ENCODE measurements around the gene ARHGAP40.

ARHGAP40 gene

DNA sequence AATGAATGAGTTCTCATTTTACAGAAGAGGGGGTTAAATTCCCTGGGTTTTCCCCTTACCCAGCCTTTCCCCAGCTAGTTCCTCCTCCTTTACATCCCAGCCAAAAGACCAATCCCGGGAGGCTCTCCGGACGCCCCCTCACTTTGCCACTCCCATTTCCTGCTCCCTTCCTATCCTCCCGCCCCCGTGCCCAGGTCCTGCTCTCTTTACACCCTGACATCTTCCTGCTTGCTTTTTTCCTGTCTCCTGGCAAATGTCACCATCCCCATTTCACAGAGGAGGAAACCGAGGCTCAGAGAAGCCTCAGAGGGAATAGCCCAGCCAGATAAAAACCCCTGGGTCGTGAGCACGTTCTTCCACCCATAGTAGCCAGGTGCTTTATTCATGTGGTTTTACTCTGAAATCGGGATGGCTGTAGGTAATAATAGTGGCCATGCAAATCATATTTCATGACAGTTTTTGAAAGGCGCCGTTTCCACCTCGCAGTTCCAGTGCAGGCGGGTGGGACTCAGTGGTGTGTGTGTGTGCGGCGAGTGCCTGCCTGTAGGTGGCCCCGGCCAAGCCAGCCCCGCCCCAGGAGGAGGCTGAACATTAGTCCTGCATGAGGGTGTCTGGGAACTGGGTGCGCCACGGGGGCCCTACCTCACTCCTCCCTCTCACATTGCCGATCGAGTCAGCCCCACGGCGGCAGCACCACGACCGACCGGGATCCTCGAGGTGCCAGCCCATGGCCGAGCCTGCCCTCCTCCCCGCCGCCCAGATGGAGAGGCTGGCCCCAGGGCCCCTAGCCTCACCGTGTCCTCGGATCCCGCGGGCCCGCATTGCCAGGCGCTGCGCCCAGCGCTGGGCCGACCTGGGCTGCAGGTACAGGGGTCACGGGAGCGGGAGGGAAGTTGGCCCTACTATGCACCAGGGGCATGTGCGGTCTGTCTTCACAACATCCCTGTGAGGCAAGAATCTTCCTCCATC, at the start of gene ARHGAP40:
Gene ARHGAP40 (plus strand): TSS at position 594 of the 969 bp plus-strand sequence.
- no peak for DNase-seq (ENCODE audit: low spot score)
- FAIRE-seq, result no peak

DNA sequence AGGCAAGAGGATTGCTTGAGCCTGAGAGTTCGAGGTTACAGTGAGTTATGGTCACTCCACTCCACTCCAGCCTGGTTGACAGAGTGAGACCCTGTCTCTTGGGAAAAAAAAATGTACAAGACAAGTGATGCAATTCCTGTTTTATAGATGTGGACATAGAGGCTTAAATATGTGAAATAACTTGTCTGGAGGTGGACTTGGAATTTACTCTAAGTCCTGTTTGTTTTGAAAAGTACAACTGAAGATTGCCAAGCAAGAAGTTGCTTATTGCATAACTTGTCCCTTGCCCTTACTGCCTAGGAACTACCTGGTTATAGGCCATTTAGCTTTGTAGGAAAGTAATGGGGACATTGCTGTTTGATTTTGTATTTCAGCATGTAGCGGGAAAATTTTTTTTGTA, 46.6 kb upstream of the ARHGAP40 start:
- DNase-seq (ENCODE audit: low spot score) (no peak), FAIRE-seq (no peak)

DNA sequence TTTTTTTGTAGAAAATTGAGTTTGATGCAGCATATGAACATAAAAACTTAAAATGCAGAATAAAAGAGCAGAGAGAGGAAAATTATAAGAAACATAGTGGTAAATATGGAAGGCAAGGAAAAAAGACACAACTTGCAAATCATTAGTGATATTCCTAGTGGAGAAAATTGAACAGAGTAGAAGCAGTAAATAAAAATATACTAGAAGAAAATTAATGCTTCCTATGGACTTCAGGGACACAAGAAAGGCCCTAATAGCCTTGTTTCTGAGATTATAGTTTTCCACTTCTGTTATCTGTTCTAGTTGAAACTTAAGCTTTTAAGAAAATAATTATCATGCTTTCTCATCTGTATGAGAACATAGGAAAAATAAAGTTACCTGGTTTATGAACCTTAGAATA, 46.2 kb upstream of the ARHGAP40 start:
- FAIRE-seq (no peak), DNase-seq (ENCODE audit: low spot score) (no peak)

DNA sequence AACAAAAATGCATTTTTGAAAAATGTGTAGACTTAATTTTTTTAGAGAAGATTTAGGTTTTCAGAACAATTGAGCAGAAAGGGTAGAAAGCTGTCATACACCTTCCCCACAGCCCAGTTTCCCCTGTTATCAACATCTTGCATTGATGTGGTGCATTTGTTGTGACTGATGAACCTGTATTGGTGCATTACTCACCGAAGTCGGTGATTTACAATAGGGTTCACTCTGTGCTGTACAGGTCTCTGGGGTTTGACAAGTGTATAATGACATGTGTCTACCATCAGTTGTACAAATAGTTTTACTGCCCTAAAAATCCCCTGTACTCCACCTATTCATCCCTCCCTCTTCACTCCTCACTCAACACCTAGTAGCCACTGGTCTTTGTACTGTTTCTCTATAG, 44.4 kb upstream of the ARHGAP40 start:
- FAIRE-seq (no peak), DNase-seq (ENCODE audit: low spot score) (no peak)

DNA sequence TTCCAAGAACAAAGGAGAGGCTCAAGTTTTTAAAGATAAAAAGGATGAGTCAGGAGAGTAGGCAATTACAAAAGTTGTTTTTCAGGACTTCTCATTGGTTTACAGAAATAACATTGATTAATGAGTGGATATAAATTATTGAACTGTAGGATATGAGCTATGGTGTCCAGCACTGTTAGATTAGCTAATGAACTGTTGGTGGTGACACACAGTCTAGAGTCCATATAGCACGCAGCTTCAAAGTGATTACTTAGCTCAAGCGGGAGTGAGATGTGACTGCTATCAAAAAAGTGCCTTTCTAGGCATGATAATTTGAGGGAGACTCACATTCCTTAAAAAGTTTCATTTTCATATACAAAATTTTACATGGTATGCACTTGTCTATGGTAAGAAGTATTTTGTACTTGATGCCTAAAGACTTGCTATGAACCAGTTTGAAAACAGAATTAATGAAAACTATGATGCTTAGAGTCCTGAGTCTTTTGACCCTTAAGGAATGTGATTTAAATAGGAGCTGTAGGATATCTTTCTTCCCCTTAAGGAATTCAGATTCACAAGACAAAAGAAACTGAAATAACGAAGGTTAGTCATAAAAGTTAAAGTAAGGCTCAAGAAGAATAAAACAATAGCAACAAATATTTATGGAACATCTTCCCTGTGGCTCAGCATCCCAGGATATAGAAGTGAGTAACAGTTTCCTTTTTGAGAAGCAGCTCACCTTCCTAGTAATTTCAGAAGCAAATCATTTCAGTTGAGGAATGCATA, 42.8 kb upstream of the ARHGAP40 start:
- DNase-seq (ENCODE audit: low spot score), result no peak
- no peak for FAIRE-seq

DNA sequence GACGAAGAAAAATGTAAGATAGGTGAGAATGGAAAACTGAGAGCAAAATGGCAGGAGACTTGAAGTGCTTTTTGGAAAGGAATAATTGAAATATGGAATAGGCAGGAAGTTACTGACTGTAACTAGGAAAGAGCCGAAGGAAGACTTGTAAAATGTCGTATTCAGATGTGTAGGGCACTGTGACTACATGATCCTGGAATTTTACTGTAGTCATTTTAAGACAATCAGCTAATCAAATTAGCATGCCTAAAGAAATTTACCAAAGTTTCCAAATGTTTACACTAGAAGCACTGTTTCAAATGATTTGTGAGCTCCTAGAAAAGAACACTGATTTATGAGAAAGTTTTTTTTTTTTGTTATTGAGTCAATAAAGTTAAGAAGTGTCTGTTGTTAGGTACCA, 41.8 kb upstream of the ARHGAP40 start:
- DNase-seq (ENCODE audit: low spot score) (no peak), FAIRE-seq (no peak)

DNA sequence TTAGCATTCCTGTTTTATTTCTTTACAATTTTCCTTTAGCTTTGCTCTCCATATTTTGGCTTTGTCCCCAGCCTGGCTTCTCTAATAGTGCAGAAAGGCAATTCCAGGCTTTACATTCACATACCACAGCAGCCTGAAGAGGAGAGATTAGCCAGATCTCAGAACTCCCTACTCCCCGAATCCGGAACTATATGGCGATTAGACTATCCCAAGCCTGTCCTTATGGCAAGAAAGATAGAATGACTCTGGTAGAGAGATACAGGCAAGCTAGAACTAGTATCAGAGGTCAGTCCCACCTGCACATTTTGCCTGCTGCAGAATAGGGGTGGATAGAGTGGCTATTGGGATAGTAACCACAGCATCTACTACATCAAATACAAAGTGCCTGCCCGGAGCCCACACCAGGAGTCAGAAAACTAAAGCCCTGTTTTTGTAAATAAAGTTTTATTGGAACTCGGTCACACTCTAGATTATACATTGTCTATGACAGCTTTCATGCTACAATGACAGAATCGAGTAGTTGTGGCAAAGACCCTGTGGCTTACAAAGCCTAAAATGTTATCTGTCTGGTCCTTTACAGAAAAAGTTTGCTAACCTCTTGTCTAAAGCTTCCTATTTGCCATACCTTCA, 37.7 kb upstream of the ARHGAP40 start:
- FAIRE-seq, result no peak

DNA sequence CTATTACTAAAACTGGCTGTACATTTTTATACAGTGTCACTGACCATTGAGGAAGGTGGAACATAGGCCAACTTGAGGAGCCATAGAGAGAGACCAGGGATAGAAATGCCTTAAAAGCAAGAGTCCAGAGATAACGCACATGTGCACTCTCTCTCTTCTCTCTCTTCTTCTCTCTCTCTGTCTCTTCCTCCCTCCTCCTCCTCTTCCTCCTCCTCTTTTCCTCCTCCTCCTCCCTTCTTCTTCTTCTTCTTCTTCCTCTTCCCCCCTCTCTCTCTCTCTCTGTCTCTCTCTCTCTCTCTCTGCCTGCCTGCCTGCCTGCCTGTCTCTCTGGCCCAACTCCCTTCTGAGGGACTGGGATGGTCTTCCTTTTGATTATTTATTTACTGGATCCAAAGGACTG, 36.9 kb upstream of the ARHGAP40 start:
- no peak for DNase-seq (ENCODE audit: low spot score)
- no peak for FAIRE-seq

More for the DNA sequence above, 37.7 kb upstream of the ARHGAP40 start:
- no peak for DNase-seq (ENCODE audit: low spot score)

DNA sequence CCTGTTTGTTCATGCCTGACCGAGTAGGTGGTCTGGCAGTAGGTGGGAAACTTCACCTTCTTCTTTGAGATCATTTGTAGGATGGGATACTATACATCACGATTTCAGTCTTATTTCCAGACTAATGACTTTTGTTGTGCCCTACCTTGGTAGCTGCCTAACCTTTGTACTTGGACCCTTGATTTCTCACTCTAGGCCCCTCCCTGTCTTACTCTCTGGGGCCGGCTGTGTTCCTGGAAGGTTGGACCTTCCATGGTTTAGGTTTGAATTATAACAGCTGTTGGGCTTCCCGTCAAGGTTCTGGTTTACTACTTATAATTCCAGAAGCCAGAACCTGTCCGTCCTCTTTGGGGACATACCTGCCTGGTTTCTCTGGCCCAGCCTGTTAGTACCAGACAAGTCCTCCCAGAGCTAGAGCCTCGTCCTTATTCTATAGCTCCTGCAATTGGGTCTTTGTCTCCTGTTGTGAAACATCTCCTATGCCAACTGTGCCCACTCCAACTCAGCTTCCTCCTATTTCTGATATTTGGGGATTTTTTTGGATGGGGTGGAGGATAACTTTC, 35.5 kb upstream of the ARHGAP40 start:
- FAIRE-seq (no peak), DNase-seq (ENCODE audit: low spot score) (no peak)

DNA sequence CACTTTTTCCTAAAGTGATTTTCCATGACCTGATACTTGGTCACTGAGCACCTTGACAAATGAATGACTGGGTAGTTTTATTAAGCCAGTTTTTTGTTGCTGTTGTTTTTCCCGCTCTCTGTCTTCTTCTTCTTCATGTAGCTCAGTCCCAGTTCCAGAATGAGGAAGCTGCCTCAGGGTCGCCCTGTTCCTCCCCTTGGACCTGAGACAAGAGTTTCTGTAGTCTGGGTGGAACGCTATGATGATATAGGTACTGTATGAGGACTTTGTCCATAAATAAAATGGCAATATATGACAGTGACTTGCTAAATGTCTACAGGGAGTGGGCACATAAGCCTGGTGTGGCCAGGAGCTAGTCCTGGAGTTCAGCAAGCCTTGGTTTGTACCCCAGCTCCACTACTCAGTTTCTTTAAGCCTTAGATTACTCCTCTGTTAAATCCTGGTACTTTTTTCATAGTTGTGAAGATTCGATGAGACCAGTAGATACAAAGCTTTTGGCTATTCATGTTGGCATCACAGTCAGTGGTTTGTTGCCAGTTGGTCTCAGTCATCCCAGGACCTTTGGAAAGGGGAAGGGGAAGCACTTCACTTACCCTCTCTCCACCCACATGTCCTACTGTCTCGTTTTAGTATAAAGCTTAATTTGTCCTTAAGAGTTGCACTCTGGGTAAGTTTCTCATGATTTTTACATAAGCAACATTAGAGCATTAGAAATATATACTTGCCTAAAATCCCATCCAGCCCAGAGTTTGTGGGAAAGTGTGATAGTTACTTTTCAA, 31.7 kb upstream of the ARHGAP40 start:
- no peak for DNase-seq (ENCODE audit: low spot score)
- no peak for FAIRE-seq

DNA sequence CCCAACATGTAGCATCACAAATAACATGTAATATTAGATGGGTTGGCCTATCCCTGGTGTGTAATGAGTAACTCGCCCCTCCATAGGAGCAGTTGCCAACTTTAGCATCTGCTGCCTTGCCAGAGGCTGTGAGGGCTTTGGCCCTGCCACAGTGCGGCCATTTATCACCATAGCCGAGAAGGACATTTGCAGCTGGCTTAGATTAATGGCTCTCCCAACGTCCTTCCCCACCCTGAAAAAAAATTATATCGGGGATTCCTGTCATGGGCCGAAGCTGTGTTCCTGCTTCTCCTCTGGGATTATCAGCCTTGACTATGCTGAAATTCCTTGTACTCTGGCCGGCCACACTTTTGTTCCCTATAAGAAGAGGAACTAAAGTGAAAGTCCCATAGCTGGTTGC, 28.2 kb upstream of the ARHGAP40 start:
- FAIRE-seq, result no peak
- DNase-seq (ENCODE audit: low spot score), result no peak

DNA sequence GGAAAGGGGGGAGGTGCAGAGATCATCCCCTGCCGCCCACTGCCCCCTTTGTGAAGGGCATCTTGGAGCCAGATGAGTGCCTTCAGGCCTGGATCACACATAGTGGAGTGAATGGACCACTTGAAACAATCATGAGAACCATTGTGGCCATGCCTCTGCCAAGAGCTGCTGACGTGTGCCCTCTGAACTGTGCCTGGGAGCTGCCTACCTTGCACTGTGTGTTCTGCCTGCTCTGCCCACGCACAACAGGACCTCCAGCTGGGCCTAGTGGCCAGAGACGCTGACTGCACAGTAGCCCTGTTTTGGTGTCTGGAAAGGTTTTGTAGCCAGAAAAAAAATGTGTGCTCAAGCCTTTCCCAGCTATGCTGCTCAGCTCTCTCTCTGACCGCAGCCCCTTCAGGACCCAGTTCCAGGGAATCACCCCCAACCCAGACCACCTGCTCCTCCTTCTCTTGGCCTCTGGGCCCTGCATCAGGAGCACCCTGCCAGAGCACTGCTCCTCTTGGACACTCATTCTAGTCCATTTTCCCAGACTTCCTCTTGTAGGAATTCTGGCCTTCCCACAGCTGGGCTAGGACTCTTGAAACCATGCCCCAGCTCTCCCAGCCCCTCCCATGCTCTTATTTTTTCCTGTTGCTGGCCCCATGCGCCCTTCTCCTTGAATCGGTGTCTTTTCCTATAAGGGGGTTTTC, 22.2 kb upstream of the ARHGAP40 start:
- DNase-seq (ENCODE audit: low spot score), result no peak
- no peak for FAIRE-seq

DNA sequence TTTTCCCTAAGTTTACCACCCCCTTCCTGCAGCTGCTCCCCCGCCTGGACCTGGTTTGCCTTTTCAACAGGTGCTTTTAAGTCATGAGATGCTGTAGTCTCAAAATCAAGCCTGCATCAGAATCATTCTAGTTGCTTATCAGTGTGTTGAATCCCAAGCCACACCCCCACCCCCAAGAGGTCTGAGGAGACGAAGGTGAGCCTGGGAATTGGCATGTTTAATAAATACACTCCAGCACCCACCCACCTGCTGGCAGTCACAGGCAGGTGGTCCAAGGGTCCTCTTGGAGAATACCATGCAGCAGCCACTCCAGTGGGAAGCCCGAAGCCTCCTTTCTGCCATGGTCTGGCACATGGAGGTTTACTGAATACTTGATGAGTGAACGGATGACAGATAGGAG, 21.7 kb upstream of the ARHGAP40 start:
- DNase-seq (ENCODE audit: low spot score) (no peak), FAIRE-seq (no peak)

DNA sequence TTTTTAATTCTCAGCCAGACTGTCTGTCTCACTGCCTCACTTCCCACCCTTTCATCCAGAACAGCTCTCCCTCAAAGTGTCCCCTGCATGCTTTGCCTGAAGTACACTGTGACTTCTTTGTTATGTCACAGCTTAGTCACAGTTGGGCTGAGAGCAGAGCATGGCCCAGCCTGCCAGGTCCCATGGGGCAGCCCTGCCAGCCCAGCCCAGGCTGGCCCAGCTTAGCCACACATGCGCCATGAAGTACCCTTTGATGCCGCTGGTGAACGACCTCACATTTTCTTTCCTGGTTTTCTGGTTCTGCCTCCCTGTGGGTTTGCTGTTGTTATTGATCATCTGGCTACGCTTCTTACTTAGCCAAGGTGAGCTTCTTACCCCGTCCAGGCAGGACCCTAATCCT, 20.6 kb upstream of the ARHGAP40 start, which contains the start of gene ADIG:
Gene ADIG (plus strand): TSS at position 185 of the 400 bp plus-strand sequence. CDS start 54 bp downstream, at position 239.
- FAIRE-seq, result no peak
- DNase-seq (ENCODE audit: low spot score), result no peak

DNA sequence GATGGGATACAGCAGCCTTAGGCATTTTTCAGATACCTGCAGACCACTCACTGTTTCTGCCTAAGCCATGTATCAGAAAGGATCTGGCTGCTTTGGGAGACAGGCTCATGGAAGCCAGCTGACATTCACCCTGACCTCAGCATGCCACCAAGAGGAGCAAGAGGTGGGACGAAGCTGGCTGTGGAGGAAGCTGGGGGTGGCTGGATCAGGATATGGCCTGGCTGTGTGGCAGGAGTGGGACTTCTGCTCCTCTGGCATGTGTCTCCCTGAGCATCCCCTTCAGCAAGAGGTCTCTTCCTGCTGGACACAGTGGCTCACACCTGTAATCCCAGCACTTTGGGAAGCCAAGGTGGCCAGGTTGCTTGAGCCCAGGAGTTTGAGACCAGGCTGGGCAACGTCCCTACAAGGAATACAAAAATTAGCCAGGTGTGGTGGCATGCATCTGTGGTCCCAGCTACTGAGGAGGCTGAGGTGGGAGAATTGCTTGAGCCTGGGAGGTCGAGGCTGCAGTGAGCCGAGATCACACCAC, 19.7 kb upstream of the ARHGAP40 start:
- no peak for DNase-seq (ENCODE audit: low spot score)
- no peak for FAIRE-seq

DNA sequence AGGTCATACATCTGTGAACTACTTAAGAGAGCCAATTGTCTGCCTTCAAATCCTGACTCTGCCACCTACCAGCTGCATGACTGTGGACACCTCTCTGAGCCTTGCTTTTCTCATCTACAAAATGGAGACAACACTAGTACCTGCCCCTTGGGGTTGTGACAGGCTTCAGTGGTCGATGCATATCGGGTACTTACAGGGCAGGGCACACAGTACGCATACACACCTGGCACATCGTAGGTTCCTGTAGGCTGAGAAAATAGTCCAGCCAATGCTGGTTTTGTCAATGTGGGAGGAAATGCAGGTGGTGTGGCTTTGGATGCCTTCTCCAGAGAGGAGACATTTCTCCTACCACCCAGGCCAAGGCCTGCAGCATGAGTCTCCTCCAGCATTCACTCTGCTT, 18.3 kb upstream of the ARHGAP40 start:
- FAIRE-seq (no peak), DNase-seq (ENCODE audit: low spot score) (no peak)

DNA sequence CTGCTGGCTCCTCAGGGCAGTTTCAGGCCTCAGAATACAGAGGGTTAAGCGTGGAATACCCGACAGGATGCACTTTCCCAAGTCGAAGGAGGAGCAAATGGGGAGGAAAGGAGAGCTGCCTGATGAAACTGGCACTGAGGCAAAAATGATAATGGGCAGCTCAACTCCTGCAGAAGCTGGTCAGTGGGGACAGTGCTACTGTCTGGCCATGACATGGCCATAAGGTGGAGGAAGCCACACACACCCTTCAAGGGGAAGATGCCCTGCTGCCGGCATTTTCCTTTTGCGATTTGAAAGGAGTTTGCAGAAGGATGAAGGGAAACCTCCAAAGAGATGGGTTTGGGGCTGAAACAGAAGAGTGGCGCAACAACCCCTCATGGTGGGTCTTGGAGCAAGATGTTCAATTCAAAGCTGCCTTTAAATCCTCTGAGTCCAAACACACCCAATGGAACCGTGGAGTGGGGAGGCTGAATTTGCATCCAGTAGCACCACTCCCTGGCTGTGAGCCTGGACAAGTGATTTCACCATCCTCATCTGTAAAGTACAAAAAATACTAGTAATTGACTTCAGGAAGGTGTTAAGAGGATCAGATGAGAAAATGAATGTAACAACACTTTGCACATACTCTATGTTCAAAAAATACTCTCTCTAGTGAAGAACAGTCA, 17.4 kb upstream of the ARHGAP40 start:
- no peak for DNase-seq (ENCODE audit: low spot score)
- no peak for FAIRE-seq

DNA sequence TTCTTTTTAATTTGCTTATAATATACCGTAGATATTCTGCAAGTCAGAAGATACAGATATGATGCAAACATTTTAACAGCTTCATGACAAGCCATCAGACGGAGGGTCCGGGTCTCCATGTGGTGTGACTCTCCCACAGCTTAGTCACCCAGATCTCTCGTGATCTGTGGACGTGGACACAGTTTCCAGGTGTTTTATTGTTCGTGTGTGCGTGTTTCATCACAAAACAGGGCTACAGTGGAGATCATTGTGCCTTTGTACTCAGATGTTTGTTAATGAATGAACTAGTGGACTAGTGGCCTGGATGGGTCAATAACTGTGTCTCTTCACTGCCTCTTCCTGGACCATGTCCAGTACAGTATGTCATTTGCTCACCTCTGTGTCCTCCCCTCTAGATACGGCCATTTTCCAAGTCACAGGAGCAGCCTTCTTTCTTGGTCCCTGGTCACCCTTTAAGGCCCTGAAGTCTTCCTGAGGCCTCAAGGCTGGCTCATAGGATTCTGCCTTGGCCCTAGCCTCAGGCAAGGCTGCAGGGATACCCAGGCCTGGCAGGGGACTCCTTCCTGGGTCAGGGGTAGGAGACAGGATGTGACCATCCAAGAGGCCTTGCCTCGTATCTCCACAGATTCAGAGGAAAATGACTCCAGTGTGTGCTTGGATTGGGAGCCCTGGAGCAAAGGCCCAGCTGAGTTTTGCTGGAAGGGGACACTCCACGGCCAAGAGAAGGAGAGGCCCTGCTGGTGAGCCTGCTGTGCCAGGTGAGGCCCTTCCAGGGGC, 16.0 kb upstream of the ARHGAP40 start:
- no peak for FAIRE-seq
- DNase-seq (ENCODE audit: low spot score), result no peak

DNA sequence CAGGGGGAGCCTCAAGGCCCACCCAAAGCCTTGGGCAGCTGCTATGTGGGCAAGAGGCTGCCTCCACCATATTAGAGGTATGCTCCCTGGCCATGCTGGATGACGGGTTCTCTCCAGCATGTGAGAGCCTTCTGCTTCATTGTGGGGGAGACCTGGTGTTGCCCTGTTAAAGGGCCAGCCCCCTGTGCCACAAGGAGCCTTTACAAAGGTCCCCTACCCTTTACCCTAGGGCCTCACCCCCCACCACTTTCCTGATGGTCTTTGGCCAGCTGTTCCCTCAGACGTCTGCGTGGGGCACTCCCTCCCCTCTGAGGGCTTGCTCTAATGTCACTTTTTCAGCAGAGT, 15.5 kb upstream of the ARHGAP40 start:
- no peak for FAIRE-seq
- no peak for DNase-seq (ENCODE audit: low spot score)

All from urothelium cell line (cell line).